K562 (cell line): ENCODE data around the gene RNF26. TPM values are rescaled to one million over a fixed set of nuclear protein-coding genes. Genes with fewer than 3 reads are reported as not detected.
A peak's percentile ranks its signal among the peaks of the same experiment; 100 is the strongest.

Experiments used
- ATAC-seq: fragments of 200-7000 bp; cut with Tn5 transposase; 3 replicates; pipeline ENCODE4 v1.9.1; 2020; ENCODE audit warnings: moderate library complexity
- BruUV-seq: library from RNA; stranded (reverse); fragments of 400-500 nt; replicated peaks from 2 replicates; lab custom pipeline; 2021; lab: Mats Ljungman, UMichigan
- CTCF ChIA-PET: fragments of 300-600 bp; formaldehyde crosslinking; extraction: SDS; loops from one replicate; lab custom pipeline; 2021; ENCODE audit warnings: low intra/inter-chr PET ratio; lab: Yijun Ruan, JAX
- POLR2A ChIA-PET: fragments of 300-600, 350-650 bp; sonication (Branson Sonifier 250); formaldehyde crosslinking; extraction: SDS; loops from one replicate; lab custom pipeline; 2021; ENCODE audit warnings: antibody characterized with exemption, inconsistent platforms; lab: Yijun Ruan, JAX
- DNase-seq, 4 experiments: peaks; one replicate each; pipeline versions ENCODE4 v3.0.0 to v3.0.0-alpha.2; 2011 to 2018; ENCODE audit warnings: low spot score in 3 of 4, mixed read lengths in 3 of 4; ENCODE audit errors: extremely low read depth in 1 of 4
- FAIRE-seq: peaks from 2 replicates; lab custom pipeline; 2011; peaks lifted over from hg19 to GRCh38; lab: Jason Lieb, UNC
- H2AFZ ChIP-seq: 2 replicates; pipeline ENCODE4 v1.6.0; 2011; ENCODE audit warnings: low read depth, low read length, control low read depth, inconsistent platforms
- H3K27ac ChIP-seq: fragments of 200-600 bp; 3 replicates; pipeline ENCODE4 v1.8.0; 2011; ENCODE audit warnings: low read depth, mild to moderate bottlenecking, control low read depth, inconsistent platforms, low read length, moderate library complexity, mixed read lengths; ENCODE audit errors: extremely low read depth
- H3K27me3 ChIP-seq, 2 experiments: fragments of 300-600 bp in 1 of 2; 2 replicates in 1 of 2; 3 replicates in 1 of 2; pipeline versions ENCODE4 v1.6.0 to v1.8.0; 2011; ENCODE audit warnings: inconsistent platforms in 2 of 2, low read length in 2 of 2, mild to moderate bottlenecking in 1 of 2, mixed read lengths in 1 of 2, moderate library complexity in 1 of 2; ENCODE audit not compliant: control insufficient read depth in 2 of 2, insufficient read depth in 2 of 2
- H3K36me3 ChIP-seq: fragments of 300-600 bp; 3 replicates; pipeline ENCODE4 v1.8.0; 2011; ENCODE audit warnings: mild to moderate bottlenecking, low read length, inconsistent platforms; ENCODE audit not compliant: control insufficient read depth, insufficient read depth
- H3K4me1 ChIP-seq, 2 experiments: fragments of 200-600 bp in 1 of 2; replicated peaks in 1 of 2; 2 replicates in 1 of 2; 3 replicates in 1 of 2; pipeline versions ENCODE4 v1.5.1 to v1.8.0; 2011; ENCODE audit warnings: inconsistent platforms in 2 of 2, low read length in 2 of 2, mild to moderate bottlenecking in 1 of 2, mixed read lengths in 1 of 2, moderate library complexity in 1 of 2; ENCODE audit not compliant: control insufficient read depth in 2 of 2, insufficient read depth in 2 of 2
- H3K4me2 ChIP-seq: 2 replicates; pipeline ENCODE4 v1.6.1; 2011; ENCODE audit warnings: low read length, control low read depth, inconsistent platforms, mixed read lengths; ENCODE audit not compliant: insufficient read depth
- H3K4me3 ChIP-seq: fragments of 200-600 bp; sonication (generic), shearing (Covaris generic); 2 replicates; pipeline ENCODE4 v1.5.1; 2016; ENCODE audit warnings: control low read depth, inconsistent platforms
- H3K79me2 ChIP-seq: fragments of 200-600 bp; 3 replicates; pipeline ENCODE4 v1.8.0; 2011; ENCODE audit warnings: low read length, inconsistent platforms; ENCODE audit not compliant: control insufficient read depth, insufficient read depth
- H3K9ac ChIP-seq, 2 experiments: 2 replicates each; pipeline versions ENCODE4 v1.6.0 to v1.6.1; 2011; ENCODE audit warnings: low read depth in 2 of 2, low read length in 2 of 2, control low read depth in 1 of 2, inconsistent platforms in 1 of 2, mild to moderate bottlenecking in 1 of 2, mixed read lengths in 1 of 2; ENCODE audit not compliant: insufficient read depth in 1 of 2
- H3K9me1 ChIP-seq: one replicate; pipeline ENCODE4 v1.6.0; 2011; ENCODE audit warnings: inconsistent platforms, mild to moderate bottlenecking, low read length, moderate library complexity; ENCODE audit not compliant: control insufficient read depth, insufficient read depth
- H3K9me3 ChIP-seq: replicated peaks from 2 replicates; pipeline ENCODE4 v1.5.1; 2011; ENCODE audit warnings: low read depth, low read length, inconsistent platforms; ENCODE audit not compliant: control insufficient read depth, insufficient read depth
- H4K20me1 ChIP-seq: replicated peaks from 2 replicates; pipeline ENCODE4 v1.6.1; 2011; ENCODE audit warnings: low read length, inconsistent platforms, mixed read lengths; ENCODE audit not compliant: control insufficient read depth, insufficient read depth
- CBX2 ChIP-seq: fragments of 200-600 bp; sonication (generic); IDR thresholded peaks from one replicate; pipeline ENCODE4 v1.6.1; 2012; ENCODE audit warnings: mild to moderate bottlenecking, low read length, inconsistent platforms; ENCODE audit not compliant: insufficient read depth, poor library complexity, severe bottlenecking
- CCNT2 ChIP-seq: IDR thresholded peaks from 2 replicates; pipeline ENCODE4 v1.6.1; 2011; ENCODE audit warnings: borderline replicate concordance, low read depth, mild to moderate bottlenecking, moderate library complexity, mixed read lengths, low read length; ENCODE audit not compliant: insufficient read length; ENCODE audit errors: extremely low read depth
- CREBBP ChIP-seq: IDR thresholded peaks from one replicate; pipeline ENCODE4 v1.6.1; 2012; ENCODE audit warnings: low read depth, mild to moderate bottlenecking, control low read depth, inconsistent platforms, low read length
- CXXC5 ChIP-seq: fragments of 250-450 bp; sonication (Bioruptor Pico); IDR thresholded peaks from 2 replicates; pipeline ENCODE4 v1.8.0; 2022; ENCODE audit warnings: inconsistent platforms, mild to moderate bottlenecking, moderate library complexity
- GATAD2A ChIP-seq: fragments of 450-650 bp; IDR thresholded peaks from 2 replicates; pipeline ENCODE4 v1.6.1; 2017
- HCFC1 ChIP-seq: IDR thresholded peaks from 2 replicates; pipeline ENCODE4 v1.6.1; 2012; ENCODE audit warnings: low read depth, low read length, improper control_type of control experiment
- HOXB6 ChIP-seq: fragments of 250-450 bp; sonication (Bioruptor Pico); IDR thresholded peaks from 2 replicates; pipeline ENCODE4 v1.5.1; 2022; ENCODE audit warnings: mild to moderate bottlenecking, borderline replicate concordance
- MAZ ChIP-seq, 2 experiments: fragments of 450-650 bp in 1 of 2; sonication (generic) in 1 of 2; formaldehyde crosslinking; IDR thresholded peaks in 1 of 2; conservative IDR thresholded peaks in 1 of 2; 2 replicates each; pipeline versions ENCODE4 v1.4.0 to v1.5.0; 2020; ENCODE audit warnings: mild to moderate bottlenecking in 1 of 2, missing genetic modification reagents in 1 of 2
- PHF8 ChIP-seq: fragments of 200-600 bp; sonication (generic); IDR thresholded peaks from 2 replicates; pipeline ENCODE4 v1.6.1; 2012; ENCODE audit warnings: mixed run types, mild to moderate bottlenecking, inconsistent platforms, low read length, moderate library complexity, borderline replicate concordance
- SAP30 ChIP-seq: fragments of 200-600 bp; sonication (generic); IDR thresholded peaks from 2 replicates; pipeline ENCODE4 v1.6.1; 2012; ENCODE audit warnings: borderline replicate concordance, low read depth, mild to moderate bottlenecking, moderate library complexity, low read length, control low read depth, inconsistent platforms; ENCODE audit not compliant: insufficient read depth, poor library complexity, severe bottlenecking
- SIRT6 ChIP-seq: IDR thresholded peaks from one replicate; pipeline ENCODE4 v1.6.1; 2012; ENCODE audit warnings: low read depth, mild to moderate bottlenecking, control low read depth, inconsistent platforms, low read length, moderate library complexity
- SRSF1 ChIP-seq: fragments of 200-400 bp; formaldehyde crosslinking; IDR thresholded peaks from 2 replicates; pipeline ENCODE4 v1.6.1; 2017; ENCODE audit warnings: mild to moderate bottlenecking, low read depth, low read length, moderate library complexity
- TGIF2 ChIP-seq: sonication (generic); formaldehyde crosslinking; IDR thresholded peaks from 2 replicates; pipeline ENCODE4 v1.8.1; 2022; ENCODE audit warnings: mild to moderate bottlenecking, missing genetic modification reagents, moderate library complexity
- ZNF134 ChIP-seq: fragments of 250-450 bp; sonication (Bioruptor Pico); conservative IDR thresholded peaks from 2 replicates; pipeline ENCODE4 v1.4.0; 2020
- WGBS: fragments of 100-300 bp; shearing (Covaris generic); methylation state at CpG from one replicate; pipeline ENCODE4 v1.1.6; 2016; ENCODE audit warnings: low coverage, mixed read lengths; ENCODE audit not compliant: insufficient coverage; ENCODE audit errors: missing lambda C conversion rate; 5-methylcytosine and 5-hydroxymethylcytosine counted together
- in situ Hi-C: fragments of 300-500 bp; cut with MboI; formaldehyde crosslinking; loops from 4 replicates; pipeline ENCODE4 v1.15.0; 2018; ENCODE audit warnings: inconsistent platforms, mixed read lengths
- intact Hi-C: fragments of 100-400 bp; cut with micrococcal nuclease; formaldehyde crosslinking; loops from 2 replicates; pipeline ENCODE4 v1.14.2; 2022
- polyA plus RNA-seq, 8 experiments: library from polyadenylated mRNA; depleted of rRNA in 4 of 8; stranded (reverse) in 5 of 8; unstranded in 3 of 8; fragments of >200 nt; fragmentation: Nextera tagmentation in 2 of 8; fragmentation: Illumina TruSeq in 1 of 8; extraction: Ambion mirVana in 2 of 8; extraction: Trizol in 1 of 8; gene quantifications; 2 replicates each; pipeline versions ENCODE4 v1.2.1 to v1.2.3, GENCODE V29; 2011 to 2014; ENCODE audit warnings: inconsistent platforms in 1 of 8, missing spikeins in 1 of 8
- total RNA-seq, 7 experiments: library from RNA; depleted of rRNA in 6 of 7; stranded (reverse); fragments of >200 nt in 6 of 7; fragmentation: Illumina TruSeq in 2 of 7; extraction: Trizol in 2 of 7; gene quantifications; 2 replicates each; pipeline versions ENCODE4 v1.2.1 to v1.2.3, GENCODE V29; 2011 to 2021; ENCODE audit warnings: low replicate concordance in 1 of 7
- TF ChIP-seq, protein P1 (sequence below): sonication (generic); formaldehyde crosslinking; IDR thresholded peaks from 2 replicates; pipeline ENCODE4 v1.5.0; 2020; ENCODE audit warnings: missing genetic modification reagents
- TF ChIP-seq, protein P2 (sequence below): fragments of 250-450 bp; sonication (Bioruptor Pico); IDR thresholded peaks from 2 replicates; pipeline ENCODE4 v1.9.0; 2021; ENCODE audit warnings: mild to moderate bottlenecking, inconsistent platforms
- TF ChIP-seq, protein P3 (sequence below): fragments of 250-450 bp; sonication (Bioruptor Pico); IDR thresholded peaks from 2 replicates; pipeline ENCODE4 v1.4.0; 2020

Gene RNF26
- total and polyA plus RNA-seq, 9 of the 15 experiments (the other 6 are each of a cell fraction or from before 2014, with no cell fraction given), result 5.3 to 53.6 (median 12.7) TPM

DNA sequence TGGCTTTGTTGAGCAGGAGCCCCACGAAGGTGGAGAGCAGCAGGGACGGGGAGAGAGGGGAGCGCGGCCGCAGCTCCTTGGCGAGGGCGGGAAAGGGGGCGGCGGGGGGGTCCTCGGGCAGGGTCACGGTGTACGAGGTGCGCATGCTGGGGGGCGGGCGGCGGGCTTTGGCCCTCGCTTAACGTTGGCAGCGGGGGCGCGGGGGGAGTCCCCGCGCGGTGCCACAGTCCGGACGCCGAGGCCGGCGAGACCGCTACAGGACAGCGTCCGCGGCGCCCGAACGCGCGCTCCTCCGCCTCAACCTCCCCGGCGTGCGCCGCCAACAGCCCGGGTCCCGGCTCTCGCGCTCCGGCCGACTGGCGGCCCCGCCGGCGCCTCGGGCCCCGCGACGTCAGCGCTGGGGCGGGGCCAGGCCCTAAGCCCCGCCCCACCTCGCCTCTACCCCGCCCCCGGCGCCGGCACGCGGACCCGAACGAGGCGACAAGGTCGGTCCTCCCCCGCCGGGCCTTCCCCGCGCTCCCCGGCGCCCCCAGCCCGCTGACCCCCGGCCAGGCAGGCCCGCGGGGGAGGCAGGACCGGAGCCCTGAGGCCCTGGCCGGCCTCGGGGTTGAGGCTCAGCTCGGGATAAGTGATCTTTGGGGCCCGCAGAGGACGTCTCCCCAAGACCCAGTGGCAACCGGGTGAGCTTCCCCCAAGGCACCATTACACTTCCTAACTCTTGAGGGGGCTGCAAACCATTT lies 29.7 kb downstream of the RNF26 start:
- ATAC-seq (peak; percentile 86), FAIRE-seq (no peak), DNase-seq (peak; percentile 76 to 95 (median 93))
- peaks cover 63 to 64% of the 10 kb centered on the region in 2 experiments for H3K4me1 ChIP-seq
- peaks cover 18% of the 10 kb centered on the region; the same call in 2 of the 3 replicates for H3K79me2 ChIP-seq
- H3K9me1 ChIP-seq, result peaks cover 5% of the 10 kb centered on the region
- peak overlapping the region; percentile 73 for H3K27ac ChIP-seq
- peak overlapping the region; percentile 59 to 93 for H3K9ac ChIP-seq
- WGBS, result 5% methylated on average over 14 of the region's 88 CpGs
- CTCF ChIA-PET, result no interaction called here
- intact Hi-C loops, result no loop called here
- no peaks in the 10 kb centered on the region for H4K20me1 ChIP-seq
- peak overlapping the region; percentile 71 for H2AFZ ChIP-seq
- H3K36me3 ChIP-seq, result peaks cover 11% of the 10 kb centered on the region
- in situ Hi-C loops, result no loop called here
- H3K4me3 ChIP-seq, result peak overlapping the region; percentile 40
- H3K4me2 ChIP-seq, result peak overlapping the region; percentile 70
- POLR2A ChIA-PET, result interaction anchor here (0.7 to 1.2 kb wide), 5 partner anchors 10 to 271 kb away, joined by 3 to 5 read pairs (median 3); partner anchors contain the start of gene MFRP
- no peaks in the 10 kb centered on the region for H3K9me3 ChIP-seq
- no peaks in the 10 kb centered on the region for H3K27me3 ChIP-seq
- no TSS peak for BruUV-seq
- TF ChIP-seq CBX2, result no peak
- TF ChIP-seq ZNF134, result no peak
- no peak for TF ChIP-seq TGIF2 (CRISPR knock-in tag)
- no peak for TF ChIP-seq HOXB6 (CRISPR knock-in tag)
- no peak for TF ChIP-seq GATAD2A
- peak; percentile 56; the same call in 1 of the 2 replicates for TF ChIP-seq PHF8
- TF ChIP-seq, protein P1, sequence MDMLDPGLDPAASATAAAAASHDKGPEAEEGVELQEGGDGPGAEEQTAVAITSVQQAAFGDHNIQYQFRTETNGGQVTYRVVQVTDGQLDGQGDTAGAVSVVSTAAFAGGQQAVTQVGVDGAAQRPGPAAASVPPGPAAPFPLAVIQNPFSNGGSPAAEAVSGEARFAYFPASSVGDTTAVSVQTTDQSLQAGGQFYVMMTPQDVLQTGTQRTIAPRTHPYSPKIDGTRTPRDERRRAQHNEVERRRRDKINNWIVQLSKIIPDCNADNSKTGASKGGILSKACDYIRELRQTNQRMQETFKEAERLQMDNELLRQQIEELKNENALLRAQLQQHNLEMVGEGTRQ (CRISPR knock-in tag), result no peak
- TF ChIP-seq, protein P2, sequence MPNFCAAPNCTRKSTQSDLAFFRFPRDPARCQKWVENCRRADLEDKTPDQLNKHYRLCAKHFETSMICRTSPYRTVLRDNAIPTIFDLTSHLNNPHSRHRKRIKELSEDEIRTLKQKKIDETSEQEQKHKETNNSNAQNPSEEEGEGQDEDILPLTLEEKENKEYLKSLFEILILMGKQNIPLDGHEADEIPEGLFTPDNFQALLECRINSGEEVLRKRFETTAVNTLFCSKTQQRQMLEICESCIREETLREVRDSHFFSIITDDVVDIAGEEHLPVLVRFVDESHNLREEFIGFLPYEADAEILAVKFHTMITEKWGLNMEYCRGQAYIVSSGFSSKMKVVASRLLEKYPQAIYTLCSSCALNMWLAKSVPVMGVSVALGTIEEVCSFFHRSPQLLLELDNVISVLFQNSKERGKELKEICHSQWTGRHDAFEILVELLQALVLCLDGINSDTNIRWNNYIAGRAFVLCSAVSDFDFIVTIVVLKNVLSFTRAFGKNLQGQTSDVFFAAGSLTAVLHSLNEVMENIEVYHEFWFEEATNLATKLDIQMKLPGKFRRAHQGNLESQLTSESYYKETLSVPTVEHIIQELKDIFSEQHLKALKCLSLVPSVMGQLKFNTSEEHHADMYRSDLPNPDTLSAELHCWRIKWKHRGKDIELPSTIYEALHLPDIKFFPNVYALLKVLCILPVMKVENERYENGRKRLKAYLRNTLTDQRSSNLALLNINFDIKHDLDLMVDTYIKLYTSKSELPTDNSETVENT, result peak; percentile 68
- TF ChIP-seq, protein P3, sequence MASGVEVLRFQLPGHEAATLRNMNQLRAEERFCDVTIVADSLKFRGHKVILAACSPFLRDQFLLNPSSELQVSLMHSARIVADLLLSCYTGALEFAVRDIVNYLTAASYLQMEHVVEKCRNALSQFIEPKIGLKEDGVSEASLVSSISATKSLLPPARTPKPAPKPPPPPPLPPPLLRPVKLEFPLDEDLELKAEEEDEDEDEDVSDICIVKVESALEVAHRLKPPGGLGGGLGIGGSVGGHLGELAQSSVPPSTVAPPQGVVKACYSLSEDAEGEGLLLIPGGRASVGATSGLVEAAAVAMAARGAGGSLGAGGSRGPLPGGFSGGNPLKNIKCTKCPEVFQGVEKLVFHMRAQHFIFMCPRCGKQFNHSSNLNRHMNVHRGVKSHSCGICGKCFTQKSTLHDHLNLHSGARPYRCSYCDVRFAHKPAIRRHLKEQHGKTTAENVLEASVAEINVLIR (CRISPR knock-in tag), result 0 out of 2 replicates have a peak, but pooled peaks have one; percentile 5
- peak; percentile 70 for TF ChIP-seq CXXC5 (CRISPR knock-in tag)
- no peak for TF ChIP-seq CREBBP
- no peak for TF ChIP-seq SAP30
- peak; percentile 50 for TF ChIP-seq CCNT2
- no peak for TF ChIP-seq SRSF1
- TF ChIP-seq HCFC1, result 0 out of 2 replicates have a peak, but pooled peaks have one; percentile 11
- TF ChIP-seq SIRT6, result no peak
- TF ChIP-seq MAZ (CRISPR knock-in tag; conservative IDR thresholded peaks at IDR 0.05 in 1 of 2, IDR thresholded peaks at IDR 0.05 in 1 of 2), result peak in 1 of 2 experiments; percentile 39; a peak in 1 of 4 replicates
